ENCODE measurements around the gene NECTIN4.

NECTIN4 gene

DNA sequence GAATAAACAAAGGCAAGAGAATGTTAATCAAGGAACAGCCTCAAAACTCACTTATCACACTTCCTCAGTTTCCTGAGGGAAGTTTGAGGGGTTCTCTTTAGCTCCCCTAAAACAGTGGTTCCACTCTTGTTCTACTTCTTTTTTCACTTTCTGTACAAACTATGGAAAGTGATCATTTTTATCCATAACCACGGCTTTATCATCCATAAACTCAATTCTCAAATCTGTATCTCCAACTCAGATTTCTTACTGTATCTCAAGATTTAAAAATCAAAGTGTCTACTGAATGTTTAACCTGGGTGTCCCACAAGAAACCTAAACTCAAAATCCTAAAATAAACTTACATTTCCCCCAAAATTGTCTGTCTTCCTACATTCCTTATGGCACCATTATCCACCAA is 24.6 kb upstream of the NECTIN4 start:
- DNase-seq (ENCODE audit: insufficient read length, low spot score) (no peak), FAIRE-seq (no peak)

- FAIRE-seq (no peak), DNase-seq (ENCODE audit: insufficient read length, low spot score) (no peak)
These were observed 22.2 kb upstream of the NECTIN4 start for GRCh38 chr1:161111527-161111926.

GRCh38 chr1:161111117-161111516 is 21.8 kb upstream of the NECTIN4 start:
- no peak for FAIRE-seq
- DNase-seq (ENCODE audit: insufficient read length, low spot score), result no peak

DNA sequence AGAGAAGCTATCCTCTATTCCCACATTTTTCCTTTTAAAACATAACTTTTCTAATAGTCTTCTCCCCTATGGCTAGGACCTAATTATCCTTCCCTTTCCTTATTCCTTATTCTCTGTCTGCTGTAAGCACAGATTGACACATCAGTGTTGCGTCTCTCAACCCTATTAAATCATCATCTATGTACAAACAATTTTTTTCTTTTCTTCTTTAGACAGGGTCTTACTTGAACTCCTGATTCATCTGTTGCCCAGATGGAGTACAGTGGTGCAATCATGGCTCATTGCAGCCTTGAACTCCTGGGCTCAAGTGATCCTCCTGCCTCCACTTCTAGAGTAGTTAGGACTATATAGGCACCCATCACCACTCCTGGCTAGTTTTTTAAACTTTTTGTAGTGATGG is 17.1 kb upstream of the NECTIN4 start:
- DNase-seq (ENCODE audit: insufficient read length, low spot score), result no peak
- FAIRE-seq, result no peak

GRCh38 chr1:161100556-161100955 is 11.2 kb upstream of the NECTIN4 start:
- no peak for DNase-seq (ENCODE audit: insufficient read length, low spot score)
- no peak for FAIRE-seq

DNA sequence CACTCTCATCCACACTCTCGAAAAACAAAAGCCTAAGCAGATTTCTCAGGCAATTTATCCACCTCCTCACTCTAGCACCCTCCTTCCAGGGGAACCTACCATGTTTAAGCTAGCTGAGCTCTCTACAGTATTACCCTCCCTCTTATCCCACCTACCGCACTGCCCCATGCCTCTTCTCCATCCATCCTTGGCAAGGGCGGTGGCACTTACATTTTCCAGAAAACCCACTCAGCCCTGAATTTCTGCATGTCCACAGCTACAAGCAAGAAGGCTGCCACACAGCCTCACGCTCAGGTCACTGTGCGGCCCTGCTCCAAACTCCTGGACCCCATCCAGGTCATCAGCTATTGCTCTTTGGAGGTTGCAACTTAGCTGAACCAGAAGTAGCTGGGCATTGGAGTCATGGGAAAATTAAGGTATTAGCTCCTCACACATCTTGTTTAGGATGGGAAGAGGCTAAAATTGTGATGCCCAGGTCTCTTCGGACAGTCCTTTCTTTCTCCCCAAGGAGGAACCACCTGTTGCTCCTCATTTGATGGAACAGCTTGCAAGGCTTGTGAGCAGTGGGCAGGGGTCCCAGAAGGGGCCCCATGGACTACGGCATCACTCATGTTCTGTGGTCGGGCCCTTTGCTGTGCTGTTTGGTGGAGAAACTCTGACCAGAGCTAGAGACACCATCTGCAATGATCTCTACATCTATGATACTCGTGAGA is 9.9 kb upstream of the NECTIN4 start:
- no peak for FAIRE-seq
- no peak for DNase-seq (ENCODE audit: insufficient read length, low spot score)

DNA sequence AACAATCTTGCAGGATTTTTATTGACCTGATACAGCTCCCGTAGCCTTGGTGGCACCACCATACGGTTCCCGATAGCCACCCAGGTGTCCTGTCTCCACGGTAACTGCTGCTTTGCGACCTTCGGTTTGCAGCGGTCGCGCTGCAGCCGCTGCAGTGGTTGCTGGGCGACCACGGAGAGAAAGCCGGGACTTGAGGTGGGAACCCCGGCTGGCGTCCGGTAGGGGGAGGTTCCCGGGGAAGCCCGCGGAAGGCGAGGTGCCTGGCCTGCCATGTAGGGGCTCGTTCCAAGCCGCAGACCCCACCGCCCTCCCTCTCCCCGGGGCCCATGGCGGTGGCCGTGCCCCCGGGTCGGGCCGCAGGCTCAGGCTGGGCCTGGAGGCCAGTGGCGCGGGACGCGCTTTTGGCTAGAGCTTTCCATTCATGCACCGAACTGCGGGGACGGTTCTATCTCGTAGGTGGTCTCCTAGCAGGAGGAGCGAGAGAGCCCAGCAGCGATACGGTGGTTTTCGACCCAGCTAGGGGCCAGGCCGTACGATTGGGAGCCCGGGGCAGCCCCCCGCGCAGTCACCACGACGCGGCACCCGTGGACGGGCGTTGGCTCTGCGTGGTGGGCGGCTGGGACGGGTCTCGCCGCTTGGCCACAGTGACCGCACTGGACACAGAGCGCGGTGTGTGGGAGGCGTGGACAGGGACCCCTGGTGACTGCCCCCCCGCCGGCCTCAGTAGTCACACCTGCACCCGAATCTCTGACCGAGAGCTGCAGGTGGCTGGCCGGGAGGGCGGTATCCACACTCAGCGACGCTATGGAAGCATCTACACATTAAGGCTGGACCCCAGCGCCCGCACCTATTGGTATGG is 9.1 kb upstream of the NECTIN4 start, which contains the start of gene KLHDC9:
Gene KLHDC9 (plus strand): TSS at position 152 of the 859 bp plus-strand sequence. CDS start 175 bp downstream, at position 327.
- peak; percentile 93 for DNase-seq (ENCODE audit: insufficient read length, low spot score)
- peak; percentile 91 for FAIRE-seq

DNA sequence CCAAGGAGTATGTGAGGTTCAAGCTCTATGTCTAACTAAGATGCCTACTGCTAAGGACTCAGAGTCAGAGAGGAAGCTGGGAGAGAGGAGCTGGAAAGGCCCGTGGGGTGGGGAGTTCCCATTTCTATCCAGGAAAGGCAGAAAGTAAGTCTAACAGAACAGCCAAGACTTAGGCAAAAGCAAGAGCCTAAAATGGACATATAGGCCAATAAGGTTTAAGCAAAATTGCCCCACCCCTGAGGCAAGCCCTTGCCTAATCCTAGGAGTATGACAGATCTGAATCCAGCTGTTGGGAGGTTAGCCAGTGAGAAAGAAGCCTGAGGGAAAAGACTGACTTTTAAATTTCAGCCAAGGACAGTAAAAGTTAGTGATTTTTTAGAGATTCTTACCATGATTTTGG is 7.2 kb upstream of the NECTIN4 start:
- no peak for DNase-seq (ENCODE audit: insufficient read length, low spot score)

DNA sequence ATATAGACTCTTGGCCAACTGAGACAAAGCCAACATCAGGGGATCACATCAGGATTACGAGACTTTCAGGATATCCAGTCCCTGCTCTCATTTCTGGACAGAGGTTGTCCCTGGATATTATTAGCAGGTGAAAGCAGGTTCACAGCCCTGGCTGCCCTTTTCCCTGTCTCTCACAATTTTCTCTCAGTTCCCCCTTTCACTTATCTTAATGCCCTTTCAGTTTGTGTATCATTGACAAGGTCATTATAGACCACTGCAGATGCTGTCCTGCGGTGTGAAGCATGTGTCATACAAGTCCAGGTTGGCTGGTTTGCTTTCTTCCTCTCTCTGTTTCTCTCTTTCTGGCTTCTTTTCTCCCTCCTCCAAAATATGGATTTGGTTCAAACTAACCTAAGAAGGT is 6.7 kb upstream of the NECTIN4 start:
- peak; percentile 59 for DNase-seq (ENCODE audit: insufficient read length, low spot score)
- peak; percentile 44 for FAIRE-seq

More for the DNA sequence above, 7.2 kb upstream of the NECTIN4 start:
- FAIRE-seq, result peak; percentile 37

DNA sequence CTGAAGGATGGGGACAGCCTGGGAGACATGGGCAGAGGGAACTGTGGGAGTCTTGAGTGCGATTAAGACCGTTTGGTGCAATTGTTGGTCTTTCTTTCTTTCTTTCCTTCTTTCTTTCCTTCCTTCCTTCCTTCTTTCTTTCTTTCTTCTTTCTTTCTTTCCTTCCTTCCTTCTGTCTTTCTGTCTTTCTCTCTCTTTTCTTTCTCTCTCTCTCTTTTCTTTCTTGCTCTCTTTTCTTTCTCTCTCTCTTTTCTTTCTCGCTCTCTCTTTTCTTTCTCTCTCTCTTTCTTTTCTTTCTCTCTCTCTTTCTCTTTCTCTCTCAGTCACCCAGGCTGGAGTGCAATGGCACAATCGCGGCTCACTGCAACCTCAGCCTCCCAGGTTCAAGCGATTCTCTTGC is 5.9 kb upstream of the NECTIN4 start:
- no peak for FAIRE-seq

GRCh38 chr1:161094481-161094880 is 5.1 kb upstream of the NECTIN4 start:
- FAIRE-seq, result no peak
- DNase-seq (ENCODE audit: insufficient read length, low spot score), result no peak

More for the DNA sequence above, 5.9 kb upstream of the NECTIN4 start:
- no peak for DNase-seq (ENCODE audit: insufficient read length, low spot score)

DNA sequence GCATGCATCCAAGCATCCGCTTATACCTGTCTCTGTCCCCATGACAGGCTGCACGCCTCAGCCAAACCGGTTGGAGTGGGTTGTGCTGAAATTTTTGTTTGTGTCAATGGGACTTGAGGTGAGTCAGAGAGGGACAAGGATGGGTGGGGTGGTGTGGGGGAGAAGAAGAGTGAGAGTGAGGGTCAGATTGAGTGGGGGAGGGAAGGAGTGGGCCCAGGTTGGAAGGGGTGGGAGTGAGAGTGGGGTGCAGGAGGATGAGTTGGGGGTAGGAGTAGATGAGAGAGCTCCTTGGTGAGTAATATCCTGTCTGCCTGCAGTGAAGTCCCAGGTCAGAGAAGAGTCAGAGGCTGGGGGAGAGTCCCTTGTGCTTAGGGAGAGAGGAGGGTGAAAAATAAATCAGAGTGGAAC is 3.3 kb upstream of the NECTIN4 start:
- DNase-seq (ENCODE audit: insufficient read length, low spot score), result no peak

DNA sequence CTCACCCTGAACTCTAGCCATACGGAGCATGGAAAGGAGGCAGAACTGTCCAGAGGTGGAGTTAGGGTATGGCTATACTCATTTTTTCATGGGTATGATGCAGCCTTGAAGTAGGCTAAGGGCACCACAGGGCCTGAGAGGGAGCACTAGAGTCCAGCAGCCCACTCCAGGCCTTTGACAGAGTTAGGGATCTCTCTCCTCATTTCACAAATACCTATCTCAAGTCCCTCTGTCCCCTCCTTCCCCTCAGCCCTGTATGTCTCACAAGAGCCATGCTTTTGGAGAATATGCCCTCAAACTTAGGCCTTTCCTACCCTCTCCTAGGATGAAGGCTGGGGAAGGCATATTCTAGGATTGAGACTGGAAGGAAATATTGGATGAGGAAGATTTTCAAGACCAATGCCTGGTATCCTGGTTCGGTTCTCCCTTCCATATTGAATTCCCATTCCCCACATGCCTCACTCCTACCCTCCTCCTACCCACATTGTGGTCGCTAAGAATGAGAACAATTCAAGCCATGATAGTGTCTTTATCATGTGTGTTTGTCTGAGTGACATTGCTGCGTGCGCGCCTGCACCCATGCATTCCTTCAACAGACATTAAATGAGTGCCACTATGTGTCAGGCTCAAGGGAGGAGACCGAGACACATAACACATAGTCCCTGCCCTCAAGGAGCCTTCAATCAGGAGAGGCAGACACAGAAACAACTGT is 2.6 kb upstream of the NECTIN4 start:
- DNase-seq (ENCODE audit: insufficient read length, low spot score) (no peak), FAIRE-seq (no peak)

More for the DNA sequence above, 3.3 kb upstream of the NECTIN4 start:
- FAIRE-seq, result no peak

- no peak for DNase-seq (ENCODE audit: insufficient read length, low spot score)
- no peak for FAIRE-seq
These were observed 1.7 kb upstream of the NECTIN4 start for GRCh38 chr1:161091093-161091492.

DNA sequence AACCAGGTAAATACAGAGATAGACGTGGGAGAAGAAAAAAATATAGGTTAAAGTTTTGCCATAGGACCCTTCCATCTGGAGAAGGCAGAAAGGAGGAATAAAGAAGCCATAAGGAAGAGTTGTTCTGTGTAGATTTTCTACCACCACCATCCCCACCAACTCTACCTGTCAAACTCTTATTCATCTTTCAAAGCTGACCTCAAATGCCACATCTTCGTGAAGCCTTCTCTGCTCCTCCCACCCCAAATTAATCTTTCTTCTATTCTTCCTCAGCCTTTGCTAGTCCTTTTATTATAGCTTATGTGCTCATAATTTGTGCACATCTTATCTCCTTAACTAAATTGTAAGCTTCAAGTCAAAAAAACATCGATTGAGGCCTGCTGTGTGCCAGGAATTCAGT is 1.3 kb upstream of the NECTIN4 start:
- DNase-seq (ENCODE audit: insufficient read length, low spot score) (no peak), FAIRE-seq (no peak)

DNA sequence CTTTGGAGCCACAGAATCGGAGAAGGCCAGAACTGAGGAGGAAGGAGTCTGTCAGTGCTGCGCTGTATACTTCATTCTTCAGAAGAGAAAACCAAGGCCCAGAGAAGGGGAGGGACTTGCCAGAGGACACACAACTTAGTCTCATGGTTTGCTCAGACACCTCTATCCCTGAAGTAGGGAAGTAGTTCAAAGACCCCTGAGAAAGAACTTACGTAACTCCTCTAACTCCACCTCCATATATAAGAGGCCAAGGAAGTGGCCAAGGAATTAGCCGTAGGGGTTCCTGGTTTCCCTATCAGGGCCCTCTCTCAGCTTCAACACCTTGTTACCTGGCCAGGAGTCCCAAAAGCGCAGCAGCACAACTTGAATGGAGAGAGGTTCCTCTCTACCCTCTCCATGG is 580 bp upstream of the NECTIN4 start:
- no peak for FAIRE-seq

GRCh38 chr1:161088587-161089110 is 709 bp downstream of the NECTIN4 start:
- DNase-seq (ENCODE audit: insufficient read length, low spot score) (no peak), FAIRE-seq (no peak)

More for the DNA sequence above, 580 bp upstream of the NECTIN4 start:
- no peak for DNase-seq (ENCODE audit: insufficient read length, low spot score)

DNA sequence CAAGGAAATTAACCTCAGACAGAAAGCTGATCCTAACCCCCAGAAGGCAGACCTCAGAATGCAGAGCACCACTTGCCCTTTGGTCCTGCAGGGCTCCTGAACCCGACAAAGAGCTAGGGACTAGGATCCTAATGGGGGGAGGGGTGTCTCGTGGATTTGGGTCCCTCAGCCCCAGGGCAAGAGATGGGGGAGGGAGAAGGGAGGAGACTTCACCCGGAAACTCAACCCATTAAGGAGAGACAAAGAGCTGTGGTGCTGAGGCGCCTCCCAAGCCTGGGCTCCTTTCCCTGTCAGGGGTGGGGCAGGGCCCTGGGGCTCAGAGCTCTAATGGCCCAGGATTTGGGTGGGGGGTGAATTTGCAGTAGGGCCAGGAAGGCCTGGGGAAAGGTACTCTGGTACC is 2.9 kb downstream of the NECTIN4 start:
- FAIRE-seq (no peak), DNase-seq (ENCODE audit: insufficient read length, low spot score) (no peak)

DNA sequence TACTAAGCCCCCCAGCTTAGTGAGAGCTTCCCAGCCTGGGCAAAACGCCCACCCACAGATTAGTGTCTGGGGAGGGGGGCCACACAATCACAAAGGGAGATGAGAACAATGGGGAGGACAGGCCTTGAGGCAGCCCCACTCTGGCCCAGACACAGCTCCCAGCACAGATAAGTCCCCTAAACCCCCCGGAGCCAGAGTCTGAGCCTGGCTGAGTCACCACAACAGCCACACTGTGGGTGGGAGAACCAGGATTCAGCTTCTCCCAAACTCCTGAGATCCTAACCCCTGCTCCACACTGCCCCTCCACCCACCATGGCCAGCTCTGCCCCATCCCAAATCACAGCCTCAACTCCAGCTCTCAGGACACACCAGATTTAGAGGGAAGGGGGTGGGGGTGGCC is 4.2 kb downstream of the NECTIN4 start:
- DNase-seq (ENCODE audit: insufficient read length, low spot score) (no peak), FAIRE-seq (no peak)

GRCh38 chr1:161084597-161084988 is 4.8 kb downstream of the NECTIN4 start:
- no peak for FAIRE-seq
- DNase-seq (ENCODE audit: insufficient read length, low spot score), result no peak

Data from GM19239 (cell line).